Pulmonary artery endothelial cell (primary cell): ENCODE data around the gene GAS7. TPM values are rescaled to one million over a fixed set of nuclear protein-coding genes. Genes with fewer than 3 reads are reported as not detected.

Source experiments
- DNase-seq: peaks from one replicate; pipeline ENCODE4 v3.0.0-alpha.2; 2011; ENCODE audit warnings: low read depth, low spot score
- total RNA-seq: library from RNA; depleted of rRNA; stranded (reverse); fragments of >200 nt; gene quantifications from 2 replicates; pipeline ENCODE4 v1.2.3, GENCODE V29; 2014

GAS7 gene
- total RNA-seq, 1 donor from 2014 or later = not detected

DNA sequence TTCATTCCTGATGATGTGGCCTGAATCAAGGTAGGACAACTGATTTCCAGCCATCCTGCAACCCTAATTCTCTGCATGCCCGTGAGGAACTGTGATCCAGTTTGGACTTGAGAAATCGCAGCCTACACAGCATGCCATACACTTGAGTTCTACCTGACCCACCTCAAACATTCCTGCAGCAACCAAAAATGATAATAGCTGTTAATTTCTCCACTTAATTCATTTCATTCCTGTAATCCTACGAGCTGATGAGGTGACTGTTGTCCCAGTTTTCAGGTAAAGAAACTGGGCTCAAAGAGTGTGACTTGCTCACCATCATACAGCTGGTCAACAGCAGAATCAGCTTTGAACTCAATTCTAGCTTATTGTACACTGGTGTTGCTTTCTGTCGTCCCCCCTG is 2.2 kb upstream of the GAS7 start:
- no peak for DNase-seq

GRCh38 chr17:10200016-10200415 is 1.6 kb upstream of the GAS7 start:
- no peak for DNase-seq

DNA sequence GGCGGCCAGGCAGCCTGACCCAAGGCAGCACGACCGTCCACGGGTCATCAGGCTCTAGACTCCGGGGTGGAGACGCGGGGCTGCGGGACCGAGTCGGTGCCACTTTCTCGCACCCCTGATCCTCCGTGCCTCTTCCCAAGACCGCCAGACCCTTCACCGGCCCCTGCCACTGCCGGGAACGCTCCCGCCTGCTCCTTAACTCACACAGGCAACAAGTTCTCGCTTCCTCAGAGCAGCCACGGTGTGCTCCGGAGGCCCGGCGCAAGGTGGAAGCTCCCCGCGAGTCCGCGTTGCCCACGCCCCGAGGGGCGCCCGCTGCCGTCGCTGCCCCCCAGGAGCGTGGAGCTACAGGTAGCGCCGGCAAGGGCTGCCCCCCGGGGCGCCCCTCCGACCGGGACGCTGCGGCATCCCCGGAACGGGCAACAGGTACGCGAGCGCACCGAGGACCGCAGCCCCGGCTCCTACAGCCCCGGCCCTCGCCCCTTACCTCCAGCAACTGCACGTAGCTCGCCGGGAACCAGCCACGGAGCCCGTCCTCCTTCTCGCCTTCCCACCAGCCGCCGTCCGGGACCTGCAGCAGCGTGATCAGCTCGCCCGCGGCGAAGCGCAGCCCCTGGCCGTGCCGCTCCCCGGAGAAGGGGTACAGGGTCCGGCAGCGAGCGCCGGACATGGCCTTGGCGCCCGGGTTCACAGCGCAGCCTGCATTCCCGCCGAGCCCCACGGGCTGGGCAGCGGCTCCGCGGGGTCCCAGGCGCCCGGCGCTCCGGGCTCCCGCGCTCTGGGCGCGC is 491 bp downstream of the GAS7 start:
- DNase-seq = no peak

- DNase-seq = no peak
Observed at GRCh38 chr17:10197362-10197720, 1.1 kb downstream of the GAS7 start.

DNA sequence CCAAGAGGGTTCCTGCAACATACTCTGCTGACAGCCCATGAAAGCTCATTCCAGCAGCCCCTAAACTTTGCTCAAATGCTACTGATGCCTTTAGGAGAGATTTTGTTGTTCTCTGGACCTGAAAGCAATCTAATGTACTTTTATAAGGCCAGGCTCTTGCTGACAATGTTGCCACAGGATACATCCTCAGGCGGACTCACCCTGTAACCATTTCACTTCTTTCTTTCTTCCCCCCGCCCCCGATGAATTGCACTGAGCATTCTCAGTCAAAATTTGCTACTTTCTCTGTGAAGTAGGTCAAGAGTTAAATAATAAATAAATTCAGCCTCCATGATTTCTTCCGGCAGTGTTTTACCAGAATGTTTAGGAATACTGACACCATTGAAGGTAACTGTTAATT is 1.5 kb downstream of the GAS7 start:
- no peak for DNase-seq

DNA sequence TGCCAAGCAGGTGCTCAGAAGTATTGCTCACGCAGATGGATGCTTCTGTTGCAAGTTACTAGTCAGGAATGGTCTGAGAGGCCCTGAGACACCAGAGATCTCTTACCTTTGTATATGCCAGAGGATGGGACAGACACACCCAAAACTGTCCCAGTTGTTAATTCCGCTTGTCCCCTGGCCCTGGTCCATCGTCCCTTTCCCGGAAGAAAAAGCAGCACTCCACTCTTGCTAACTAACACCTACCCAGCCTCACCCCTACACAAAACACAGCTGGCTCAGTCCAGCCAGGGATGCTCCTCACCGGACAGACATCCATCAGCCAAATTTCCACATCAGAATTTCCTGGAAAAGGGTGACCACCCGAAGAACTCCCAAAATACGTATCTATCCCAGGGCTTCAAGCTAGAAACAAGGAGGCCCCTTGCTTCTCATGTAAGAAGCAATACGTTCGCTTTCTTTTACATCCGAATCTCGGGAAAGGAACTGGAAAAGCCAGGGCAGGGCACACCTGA is 2.0 kb downstream of the GAS7 start:
- DNase-seq = no peak

DNA sequence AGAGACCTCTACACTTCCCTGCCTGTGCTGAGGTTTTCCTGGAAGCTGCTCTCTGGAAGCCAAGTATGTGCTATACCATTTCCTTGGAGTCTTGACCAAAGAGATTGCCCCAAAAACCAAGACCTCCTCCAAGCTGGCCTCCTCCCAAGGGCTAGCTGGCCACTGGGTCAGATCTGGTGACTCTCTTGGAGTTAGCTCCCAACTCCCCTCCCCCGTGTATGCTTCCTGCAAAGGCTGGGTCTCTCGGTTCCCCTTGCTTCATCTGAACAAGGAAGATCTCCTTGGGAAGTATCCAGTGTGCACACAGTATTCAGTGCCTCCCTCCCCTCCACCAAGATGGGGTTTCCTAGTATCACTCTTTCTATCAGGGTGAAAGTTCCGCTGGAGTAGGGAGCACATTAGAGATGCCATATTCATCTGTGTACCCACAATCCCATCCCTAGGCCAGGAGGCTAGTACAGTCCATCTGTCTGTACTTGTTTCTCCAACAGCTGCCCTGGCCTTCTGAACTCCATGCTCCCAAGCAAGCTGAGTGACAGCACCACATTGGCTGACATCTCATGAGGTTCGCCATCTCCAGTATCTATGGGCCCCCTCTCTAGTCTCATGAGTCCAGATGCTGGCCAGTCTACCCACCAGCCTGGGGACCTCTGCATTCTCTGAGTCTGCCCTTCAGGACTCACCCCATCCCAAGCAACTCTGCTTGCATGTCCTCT is 3.2 kb downstream of the GAS7 start:
- no peak for DNase-seq

DNA sequence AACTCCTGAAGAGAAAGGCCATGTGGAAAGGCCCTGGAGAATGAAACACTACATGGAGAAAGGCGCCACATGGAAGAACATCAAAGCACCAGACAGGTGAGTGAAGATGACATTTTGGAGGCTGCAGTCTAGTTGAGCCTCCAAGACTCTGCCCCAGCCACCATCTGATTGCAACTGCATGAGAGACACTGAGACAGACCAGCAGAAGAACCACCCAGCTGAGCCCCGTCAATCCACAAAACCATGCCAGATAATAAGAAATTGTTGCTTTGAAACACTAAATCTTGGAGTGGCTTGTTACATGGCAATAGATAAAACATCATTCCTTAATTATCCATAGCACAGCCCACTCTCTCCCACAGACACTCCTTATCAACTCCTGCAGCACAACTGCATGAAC is 4.8 kb downstream of the GAS7 start:
- no peak for DNase-seq

GRCh38 chr17:10192972-10193371 is 5.4 kb downstream of the GAS7 start:
- no peak for DNase-seq

- DNase-seq = no peak
Observed at GRCh38 chr17:10192461-10192860, 5.9 kb downstream of the GAS7 start.

DNA sequence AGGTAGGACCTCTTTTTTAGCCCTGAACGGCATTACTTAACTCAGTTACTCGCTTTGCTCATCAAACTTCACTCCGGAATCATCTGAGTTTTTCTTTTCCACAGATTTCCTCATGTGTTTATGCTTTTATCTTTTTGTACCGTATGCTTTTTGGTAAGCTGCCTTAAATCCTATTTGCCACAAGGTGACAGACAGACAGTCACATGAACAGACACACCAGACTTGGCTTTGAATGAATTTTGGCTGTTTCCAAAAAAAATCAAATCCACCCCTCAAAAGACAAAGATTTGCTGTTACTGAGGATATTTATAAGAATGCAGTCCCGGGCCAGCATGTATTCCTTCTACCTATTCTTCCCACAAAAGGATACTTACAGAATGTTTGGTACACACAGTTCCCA is 10.9 kb downstream of the GAS7 start:
- no peak for DNase-seq

DNA sequence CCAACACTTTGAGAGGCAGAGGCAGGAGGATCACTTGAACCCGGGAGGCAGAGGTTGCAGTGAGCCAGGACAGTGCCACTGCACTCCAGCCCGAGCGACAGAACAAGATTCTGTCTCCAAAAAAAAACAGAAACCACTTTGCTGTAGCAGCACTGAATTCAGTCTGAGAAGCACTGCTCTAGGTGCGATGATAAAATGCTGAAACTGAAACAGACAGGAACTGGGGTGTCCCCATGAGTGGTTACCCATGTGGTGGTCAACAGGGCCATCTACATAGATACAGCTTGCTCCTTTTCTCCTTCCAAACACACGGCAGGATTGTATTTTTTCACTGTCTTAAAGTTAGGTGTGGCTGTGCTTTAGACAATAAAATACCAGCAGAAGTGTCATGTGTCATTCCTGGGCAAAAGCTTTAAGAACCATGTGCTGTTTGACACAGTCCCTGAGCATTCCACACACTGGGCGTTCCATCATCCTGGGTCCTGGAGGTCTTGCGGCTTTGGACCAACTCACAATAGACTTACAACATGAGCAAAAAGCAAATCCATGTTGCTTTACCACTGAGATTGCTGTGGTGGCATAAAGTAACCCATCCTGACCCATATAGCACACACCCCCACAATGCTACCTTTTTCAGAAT is 11.5 kb downstream of the GAS7 start:
- DNase-seq = no peak

GRCh38 chr17:10183931-10184930 is 14.2 kb downstream of the GAS7 start:
- no peak for DNase-seq

DNA sequence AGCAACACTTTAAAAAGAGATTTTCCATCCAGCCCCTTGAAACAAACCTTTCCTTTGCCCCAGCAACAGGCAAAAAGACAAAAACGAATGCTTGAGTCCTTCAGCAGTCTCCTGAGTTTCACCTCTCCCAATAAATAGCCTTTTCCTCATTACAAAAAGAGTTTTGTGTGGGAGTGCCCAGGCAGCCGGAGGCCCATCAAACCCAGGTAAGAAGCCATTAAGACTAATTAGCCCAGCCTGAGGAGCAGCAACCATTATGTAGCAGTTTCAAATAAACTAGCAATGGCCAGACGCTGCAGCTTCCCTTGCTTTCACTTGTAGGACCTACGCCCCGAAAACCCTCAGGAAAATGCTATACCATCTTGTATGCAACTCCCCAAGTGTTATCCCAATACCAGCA is 15.6 kb downstream of the GAS7 start:
- DNase-seq = no peak

DNA sequence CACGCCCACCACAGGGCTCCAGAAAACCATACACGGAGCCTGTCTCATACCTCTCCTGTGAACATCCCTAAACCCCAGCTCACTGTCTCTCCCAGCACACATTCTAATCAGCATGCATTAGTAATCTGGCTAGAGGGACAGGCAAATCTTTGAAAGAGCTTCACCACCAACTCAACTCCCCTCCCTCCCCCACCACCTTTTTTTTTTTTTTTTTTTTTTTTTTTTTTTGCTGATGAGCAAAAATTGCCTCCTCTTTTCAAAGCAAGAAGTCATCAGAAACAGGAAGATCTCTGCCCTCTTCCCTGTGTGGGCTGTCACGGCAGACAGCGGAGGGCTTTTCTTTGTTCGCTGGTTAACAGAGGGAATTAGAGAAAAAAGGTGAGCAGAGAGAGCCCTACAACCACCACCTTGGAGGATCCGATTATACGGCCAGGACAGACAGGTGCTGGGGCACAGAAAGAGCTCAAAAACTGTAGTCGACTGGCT is 19.9 kb downstream of the GAS7 start:
- no peak for DNase-seq

- no peak for DNase-seq
Observed at GRCh38 chr17:10177913-10178505, 20.4 kb downstream of the GAS7 start.

DNA sequence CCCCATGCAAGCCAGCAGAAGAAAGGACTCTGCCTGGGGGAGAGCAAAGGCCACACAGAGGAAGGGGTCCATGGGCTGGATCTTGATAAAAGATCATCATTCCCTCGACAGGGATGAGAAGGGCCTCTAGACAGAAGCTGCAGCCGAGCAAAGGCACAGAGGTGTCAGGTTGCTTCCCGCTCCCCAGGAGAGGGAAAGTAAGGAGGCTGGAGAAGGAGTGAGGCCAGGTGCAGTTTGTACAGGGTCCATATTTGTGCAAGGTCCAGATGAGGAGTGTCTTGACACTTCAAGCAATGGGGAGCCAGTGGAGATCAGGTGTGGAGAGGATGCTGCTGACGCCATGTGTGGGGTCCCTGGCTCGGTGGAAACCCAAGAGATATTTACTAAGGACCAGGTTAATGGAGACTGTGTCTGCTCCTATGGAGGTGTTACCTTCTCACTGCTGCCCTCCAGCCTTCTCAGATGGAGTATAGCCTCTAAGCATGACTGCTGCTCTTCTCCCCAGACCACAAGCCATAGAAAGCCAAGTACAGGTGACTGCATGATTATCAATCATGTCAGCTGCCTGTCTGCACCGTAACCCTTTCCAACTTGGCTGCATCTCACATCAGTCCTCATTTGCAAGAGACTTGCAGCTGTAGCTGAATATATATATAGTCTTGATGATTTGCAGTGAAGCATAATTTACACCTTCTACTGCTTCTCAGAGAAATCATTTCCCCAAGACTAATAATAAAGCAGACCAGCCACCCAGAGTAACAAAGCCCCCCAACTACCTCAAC is 21.1 kb downstream of the GAS7 start:
- DNase-seq = no peak

- DNase-seq = no peak
Observed at GRCh38 chr17:10173913-10174312, 24.5 kb downstream of the GAS7 start.

GRCh38 chr17:10172778-10173177 is 25.6 kb downstream of the GAS7 start:
- no peak for DNase-seq

DNA sequence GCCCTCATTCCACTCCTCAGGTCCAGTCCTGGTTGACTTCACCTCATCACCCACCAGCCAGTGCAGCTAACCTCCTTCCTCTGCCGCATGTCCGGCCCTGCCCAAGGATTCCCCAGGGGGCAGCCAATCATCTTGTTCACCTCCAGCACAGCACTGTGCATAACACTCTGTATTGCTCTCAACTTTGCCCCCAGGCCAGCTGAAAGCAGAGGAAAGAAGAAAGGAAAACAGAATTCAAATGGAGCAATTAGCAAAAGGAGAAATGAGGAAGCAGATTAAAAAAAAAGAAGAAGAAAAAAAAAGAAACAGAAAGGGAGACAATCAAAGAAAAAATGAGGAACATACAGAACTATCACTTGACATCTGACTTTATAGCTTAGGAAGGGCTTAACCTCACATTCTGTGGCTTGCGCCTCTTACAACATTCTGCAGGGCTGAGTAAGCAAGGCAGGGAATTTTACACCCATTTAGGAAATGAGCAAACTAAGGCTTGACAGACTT is 26.1 kb downstream of the GAS7 start:
- no peak for DNase-seq
